Stimulated activated CD4-positive, alpha-beta T cell treated with anti-CD3 and anti-CD28 coated beads, Interleukin-15, amount 100 ng/mL, for 24 hours (primary cell): ENCODE measurements around the gene RGS1.

Experiments
- DNase-seq: peaks from one replicate; pipeline ENCODE4 v3.0.0-alpha.2; 2020

The RGS1 gene

DNA sequence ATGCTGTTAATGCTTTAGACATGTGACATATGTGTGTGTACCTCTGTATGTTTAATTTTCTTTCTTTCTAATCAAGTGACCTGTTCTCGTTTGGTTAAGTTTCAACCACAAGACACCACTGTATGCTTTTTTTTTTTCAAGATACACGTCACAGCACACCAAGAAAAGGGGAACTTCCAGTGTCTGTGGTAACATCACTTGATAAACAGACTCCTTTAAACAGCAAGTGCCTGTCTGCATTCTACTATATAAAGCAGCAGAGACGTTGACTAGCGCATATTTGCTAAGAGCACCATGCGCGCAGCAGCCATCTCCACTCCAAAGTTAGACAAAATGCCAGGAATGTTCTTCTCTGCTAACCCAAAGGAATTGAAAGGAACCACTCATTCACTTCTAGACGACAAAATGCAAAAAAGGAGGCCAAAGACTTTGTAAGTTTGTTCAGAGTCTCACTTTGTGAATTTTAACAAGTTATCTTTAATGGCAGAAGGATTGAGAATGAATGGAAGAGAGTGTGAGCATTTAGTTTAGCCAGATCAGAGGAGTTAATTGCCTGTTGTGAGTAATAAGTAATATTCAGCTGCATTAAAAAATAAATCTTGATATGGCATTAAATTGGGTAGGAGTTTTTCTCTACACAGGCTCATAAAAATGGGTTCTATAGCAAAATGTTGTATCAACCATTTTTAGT is at the start of gene RGS1:
Gene RGS1, plus strand, starts transcription at position 275 of the 691 bp plus-strand sequence. Its CDS starts 20 bp downstream, at position 295.
- DNase-seq: peak; percentile 33

GRCh38 chr1:192527111-192527795 is 48.3 kb upstream of the RGS1 start:
- no peak for DNase-seq

DNA sequence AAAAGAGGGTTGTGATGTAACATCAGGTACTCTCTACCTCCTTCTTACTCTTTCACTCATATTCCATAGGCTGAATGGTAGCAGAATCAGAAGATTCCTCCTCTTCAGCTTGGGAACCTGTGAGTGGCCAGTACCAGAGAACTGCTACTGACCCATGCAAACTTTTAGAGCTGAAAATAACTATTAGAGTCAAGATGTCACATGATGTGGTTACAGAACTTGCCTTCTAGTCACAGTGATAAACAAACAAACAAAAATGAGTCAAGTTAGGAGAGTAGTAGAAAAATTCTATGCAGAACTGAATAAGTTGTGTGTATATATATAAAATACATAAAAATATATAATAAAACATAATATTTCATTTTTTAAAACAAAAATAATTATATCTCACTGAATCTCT is 47.6 kb upstream of the RGS1 start:
- DNase-seq: no peak

DNA sequence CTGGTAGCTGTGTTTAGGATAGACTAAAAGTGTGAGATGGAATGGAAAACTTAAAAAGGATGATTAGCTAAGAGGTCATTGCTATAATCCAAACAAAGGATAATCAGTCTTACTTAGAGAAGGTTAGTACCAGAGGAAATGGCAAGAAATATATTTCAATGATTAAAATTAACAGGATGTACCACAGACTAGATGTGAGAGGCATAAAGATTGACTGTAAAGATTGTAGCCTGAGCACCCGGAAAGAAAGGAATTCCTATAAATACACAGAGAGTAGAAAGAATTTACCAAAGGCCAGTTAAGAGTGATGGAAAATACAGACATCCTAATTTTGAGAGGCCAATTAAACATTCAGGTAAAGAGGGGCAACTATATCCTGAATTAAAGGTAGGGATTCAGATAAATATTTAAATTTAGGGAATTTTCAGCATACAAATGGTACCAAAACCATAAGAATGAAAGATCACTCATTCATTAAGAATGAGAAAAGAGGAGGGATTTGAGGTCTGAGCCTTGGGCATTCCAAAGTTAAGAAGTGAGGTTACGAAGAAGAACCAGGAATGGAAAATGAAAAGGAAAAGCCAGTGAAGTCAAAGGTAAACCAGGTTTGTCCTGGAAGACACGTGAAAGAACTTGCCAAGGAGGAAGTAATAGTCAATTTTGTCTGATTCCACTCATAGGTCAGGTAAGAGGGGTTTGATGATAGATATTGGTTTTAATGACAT is 46.4 kb upstream of the RGS1 start:
- no peak for DNase-seq

DNA sequence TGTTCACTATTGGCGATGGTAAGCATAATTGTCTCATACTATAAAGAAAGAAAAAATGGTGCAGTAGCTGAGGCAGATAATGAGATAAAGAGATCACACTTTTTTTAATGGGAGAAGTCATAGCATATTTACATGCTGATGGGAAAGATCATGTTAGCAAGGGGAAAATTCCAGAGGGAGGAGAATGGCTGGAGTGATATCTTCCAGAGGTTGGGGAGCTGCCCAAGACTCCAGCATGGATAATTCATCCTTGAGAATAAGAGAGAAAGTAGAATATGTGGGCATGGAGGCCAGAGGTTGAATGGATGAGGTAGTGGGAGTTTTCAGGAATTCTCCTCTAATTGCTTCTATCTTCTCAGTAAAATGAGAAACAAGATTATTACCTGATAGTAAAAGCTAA is 45.8 kb upstream of the RGS1 start:
- no peak for DNase-seq

GRCh38 chr1:192530254-192530653 is 45.3 kb upstream of the RGS1 start:
- DNase-seq: no peak

DNA sequence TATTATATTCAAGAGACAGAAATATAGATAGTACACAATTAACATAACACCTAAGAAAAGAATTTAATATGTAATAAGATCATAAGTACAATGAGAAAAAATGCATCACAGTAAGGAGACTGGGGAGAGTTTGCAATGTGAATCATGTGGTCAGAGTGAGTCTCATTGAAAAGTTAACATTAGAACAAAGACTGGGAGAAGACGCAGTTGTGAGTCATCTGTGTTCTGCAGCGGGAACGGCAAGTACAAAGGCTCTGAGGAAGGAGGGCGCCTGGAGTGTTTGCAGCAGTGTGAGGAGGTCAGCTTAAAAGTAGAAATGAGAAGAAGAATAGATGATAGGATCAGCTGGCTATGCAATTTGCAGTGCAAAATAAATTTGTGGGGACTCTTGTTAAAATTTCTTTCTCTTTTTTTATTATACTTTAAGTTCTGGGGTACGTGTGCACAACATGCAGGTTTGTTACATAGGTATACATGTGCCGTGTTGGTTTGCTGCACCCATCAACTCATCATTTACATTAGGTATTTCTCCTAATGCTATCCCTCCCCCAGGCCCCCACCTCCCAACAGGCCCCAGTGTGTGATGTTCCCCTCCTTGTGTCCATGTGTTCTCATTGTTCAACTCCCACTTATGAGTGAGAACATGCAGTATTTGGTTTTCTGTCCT is 44.4 kb upstream of the RGS1 start:
- peak; percentile 60 for DNase-seq

GRCh38 chr1:192534666-192535065 is 40.9 kb upstream of the RGS1 start:
- DNase-seq: no peak

DNA sequence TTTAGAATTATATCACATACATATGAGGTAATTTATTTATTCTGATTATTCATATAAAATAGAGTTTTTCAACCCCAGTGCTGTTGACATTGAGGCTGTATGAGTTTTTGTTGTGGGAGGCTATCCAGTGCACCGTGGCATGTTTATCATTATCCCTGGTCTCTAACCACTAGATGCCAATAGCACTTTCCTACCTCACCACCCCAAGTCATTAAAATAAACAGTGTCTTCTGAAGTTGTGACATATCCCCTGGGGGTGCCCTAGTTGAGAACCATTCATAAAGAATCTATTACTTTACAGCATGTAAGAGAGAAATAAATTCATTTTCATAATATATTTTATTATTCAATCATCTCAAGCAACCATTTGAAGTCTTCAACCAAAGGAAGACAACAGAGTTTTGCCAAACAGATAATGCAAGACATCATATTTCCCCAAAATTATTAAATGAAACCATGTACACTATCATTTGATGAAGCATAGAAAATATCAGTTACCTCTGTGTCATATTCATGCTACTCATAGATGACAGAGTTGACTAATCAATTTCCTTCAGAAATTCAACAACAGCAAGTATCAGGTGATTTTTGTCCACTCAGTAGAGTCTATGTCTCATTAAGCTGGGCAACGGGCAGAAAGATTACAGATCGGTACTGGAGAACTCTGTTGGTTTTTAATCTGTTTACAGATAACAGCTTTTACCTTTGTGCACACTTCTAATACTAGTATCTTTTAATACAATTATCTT is 39.5 kb upstream of the RGS1 start:
- no peak for DNase-seq

- no peak for DNase-seq
Measured at GRCh38 chr1:192538407-192539296, 36.9 kb upstream of the RGS1 start.

GRCh38 chr1:192539297-192540092 is 36.1 kb upstream of the RGS1 start:
- DNase-seq: no peak

- no peak for DNase-seq
Measured at GRCh38 chr1:192543445-192543844, 32.1 kb upstream of the RGS1 start.

DNA sequence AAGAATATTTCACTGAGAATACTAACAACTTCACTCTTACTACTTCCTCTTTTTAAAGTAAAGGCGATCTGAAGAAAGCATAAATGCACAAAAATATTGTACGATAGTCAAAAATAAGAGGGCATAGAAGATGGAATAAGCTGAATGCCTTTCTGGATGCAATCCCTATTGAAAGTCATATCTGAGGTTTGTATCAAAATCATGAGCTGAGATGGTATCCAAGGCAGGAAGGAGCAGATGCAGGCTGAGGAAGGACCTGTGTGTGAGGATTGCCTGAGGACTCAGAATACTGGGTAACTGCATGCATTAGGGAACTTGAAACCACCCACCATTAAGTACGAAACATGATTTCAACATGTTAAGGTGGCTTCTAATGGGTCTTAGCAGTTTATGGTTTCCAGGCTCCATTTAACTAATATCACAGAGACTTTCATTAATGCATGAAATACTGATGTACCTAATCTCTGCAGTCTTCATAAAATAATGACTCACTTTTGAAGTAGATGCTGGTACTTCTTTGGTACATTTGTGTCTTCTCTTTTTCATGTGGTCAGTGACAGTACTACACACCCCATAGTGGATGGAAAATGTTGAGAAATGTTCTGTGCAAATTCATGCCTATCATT is 29.6 kb upstream of the RGS1 start:
- no peak for DNase-seq

GRCh38 chr1:192546596-192547190 is 28.9 kb upstream of the RGS1 start:
- DNase-seq: no peak

DNA sequence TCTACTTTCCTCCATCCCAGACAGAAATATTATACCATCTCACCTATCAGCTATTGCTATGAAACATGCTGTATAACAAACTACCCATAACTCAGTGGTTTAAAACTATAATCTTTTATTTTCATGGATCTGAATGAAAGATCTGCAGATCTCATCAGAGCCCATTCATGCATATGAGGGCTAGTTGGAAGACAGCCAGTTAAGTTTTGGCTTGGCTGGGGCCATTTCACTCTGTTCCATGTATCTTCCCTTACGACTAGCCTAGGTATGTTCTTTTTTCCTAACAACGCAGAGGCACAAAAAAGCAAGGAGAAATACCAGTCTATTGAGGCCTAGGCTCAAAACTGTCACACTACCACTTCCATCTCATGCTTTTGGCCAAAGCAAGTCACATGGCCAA is 28.1 kb upstream of the RGS1 start:
- DNase-seq: no peak

DNA sequence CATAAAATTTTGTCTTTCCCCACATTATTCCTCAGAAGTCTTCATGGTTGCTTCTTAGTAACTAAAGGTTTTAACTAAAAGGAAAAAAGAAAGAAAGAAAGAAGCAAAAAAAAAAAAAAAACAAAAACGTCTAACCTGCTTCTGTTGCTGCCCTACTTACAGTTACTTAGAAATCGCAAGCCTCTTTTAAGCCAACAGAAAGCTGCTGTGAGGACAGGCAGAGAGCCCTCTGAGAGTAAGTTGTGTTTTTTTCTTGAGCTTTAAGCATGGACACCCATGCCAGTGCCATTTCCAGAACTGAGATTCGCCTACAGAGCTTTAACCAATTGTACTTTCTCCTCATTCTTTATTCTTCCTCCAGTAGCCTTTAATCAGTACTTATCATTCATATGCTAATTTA is 25.6 kb upstream of the RGS1 start:
- no peak for DNase-seq

DNA sequence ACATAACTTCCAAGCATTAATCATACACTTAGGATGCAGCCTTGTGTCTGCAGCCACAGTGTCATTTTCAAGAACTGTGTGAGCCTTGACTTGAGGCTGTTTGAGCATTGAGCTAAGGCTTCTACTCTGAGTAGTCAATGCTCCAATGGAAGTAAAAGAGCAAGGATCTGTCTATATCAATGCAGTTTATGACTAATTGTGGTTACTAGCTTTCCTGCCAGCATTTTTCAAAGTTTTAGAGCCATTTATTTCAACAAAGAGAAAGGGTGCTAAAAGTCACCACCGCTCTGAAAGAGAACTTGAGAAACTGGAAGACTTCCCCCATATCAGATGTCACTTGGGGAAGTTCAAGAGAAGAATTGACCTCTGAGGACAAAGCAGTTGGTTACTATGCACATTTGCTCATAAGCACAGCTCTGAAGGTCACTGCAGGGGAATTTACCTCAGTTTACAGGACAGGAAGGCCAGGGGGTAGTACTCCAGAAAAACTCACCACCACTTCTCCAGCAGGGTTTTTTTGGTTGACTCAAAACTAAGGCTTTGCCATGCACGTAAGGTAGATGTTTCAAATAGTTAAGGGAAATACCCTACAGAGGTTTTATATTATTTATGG is 24.5 kb upstream of the RGS1 start:
- DNase-seq: no peak

DNA sequence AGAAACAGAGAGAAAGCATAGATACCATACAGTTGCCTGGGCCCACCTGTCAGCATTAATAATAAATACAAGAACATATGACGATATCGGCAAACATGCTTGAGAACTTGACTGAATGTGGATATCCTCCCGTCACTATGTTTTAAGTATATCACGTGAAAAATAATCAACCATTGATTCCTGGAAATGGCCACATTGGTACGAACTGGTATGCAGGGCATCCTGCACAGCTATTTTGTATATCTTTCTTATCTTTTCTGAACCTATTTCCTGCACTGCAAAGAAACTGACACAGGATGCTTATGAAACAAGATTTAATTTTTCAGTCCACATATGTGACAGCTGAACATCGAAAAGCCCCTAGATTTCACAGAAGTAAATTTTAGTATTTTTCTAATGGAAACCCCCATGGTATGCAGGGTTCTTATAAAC is 22.8 kb upstream of the RGS1 start:
- DNase-seq: no peak

DNA sequence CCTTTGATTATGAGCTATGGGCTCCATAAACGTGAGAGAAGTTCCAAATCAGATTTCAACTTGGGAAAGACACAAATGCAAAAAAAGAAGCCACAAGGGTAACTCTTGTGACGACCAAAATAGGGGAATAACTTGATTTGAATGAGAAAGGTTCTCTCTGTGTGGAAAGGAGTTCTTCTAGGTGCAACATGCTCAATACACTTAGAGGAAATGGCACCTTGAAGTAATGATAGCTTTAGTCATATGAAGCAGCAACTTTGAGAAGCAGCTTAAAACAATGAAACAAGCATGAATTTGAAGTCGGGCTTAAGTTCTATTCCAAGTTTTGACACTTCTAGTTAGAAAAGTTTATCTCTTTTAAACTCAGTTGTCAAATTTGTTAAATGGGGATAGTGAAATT is 21.8 kb upstream of the RGS1 start:
- no peak for DNase-seq
